Liver (tissue), 3 donors: ENCODE results near the gene HSD3B7.

ENCODE experiments used
- CTCF ChIP-seq: fragments of 150-350 bp; IDR thresholded peaks from 2 replicates; pipeline ENCODE4 v1.5.1; 2017; ENCODE audit warnings: improper control_type of control experiment, low read depth, low read length; ENCODE audit not compliant: missing input control
- GABPA ChIP-seq, 2 donors: IDR thresholded peaks in 1 of 2; conservative IDR thresholded peaks in 1 of 2; 2 replicates each; pipeline ENCODE4 v1.6.1; 2016; ENCODE audit warnings: antibody characterized with exemption in 2 of 2, mild to moderate bottlenecking in 1 of 2, moderate library complexity in 1 of 2
- SP1 ChIP-seq: IDR thresholded peaks from 2 replicates; pipeline ENCODE4 v1.6.1; 2018; ENCODE audit warnings: antibody characterized with exemption, mild to moderate bottlenecking
- donor health status: healthy.
- donor health status: healthy.

GRCh38 chr16:31006086-31006385 is 21.0 kb downstream of the HSD3B7 start:
- no peak for TF ChIP-seq CTCF
- no peak for TF ChIP-seq SP1
- TF ChIP-seq GABPA (IDR thresholded peaks at IDR 0.05 in 1 of 2, conservative IDR thresholded peaks at IDR 0.05 in 1 of 2) = no peak
